ENCODE results near the gene ZNF333. TPM values are rescaled to one million over a fixed set of nuclear protein-coding genes. Genes with fewer than 3 reads are reported as not detected.
A peak's percentile ranks its signal among the peaks of the same experiment; 100 is the strongest.

ZNF333 gene
- total RNA-seq, 1 experiment from 2014 or later = 19.2 TPM

- Histone ChIP-seq H3K9me3 (ENCODE audit: low read depth, low read length, poor library complexity, severe bottlenecking) (peaks cover 4% of the 10 kb centered on the region), H3K36me3 (ENCODE audit: insufficient read depth, low read length, poor library complexity, severe bottlenecking) (no peaks in the 10 kb centered on the region), H3K4me3 (ENCODE audit: low read depth, low read length, poor library complexity, severe bottlenecking) (no peak overlapping the region), H3K4me1 (ENCODE audit: insufficient read depth, low read length, poor library complexity, severe bottlenecking) (no peaks in the 10 kb centered on the region), H3K27ac (ENCODE audit: low read depth, low read length, poor library complexity, severe bottlenecking) (no peak overlapping the region), H3K27me3 (replicated peaks; ENCODE audit: insufficient read depth, low read depth, low read length, poor library complexity) (no peaks in the 10 kb centered on the region)
- intact Hi-C loops (cut with micrococcal nuclease; ENCODE audit: unreplicated experiment) = no loop called here
- POLR2A ChIA-PET (ENCODE audit: low non-redundant PET) = no interaction called here
- no TSS peak for BruUV-seq (replicated peaks)
- TF ChIP-seq EZH2 (IDR thresholded peaks at IDR 0.05; ENCODE audit: borderline replicate concordance, low read depth, low read length, poor library complexity, severe bottlenecking) (no peak), CTCF (conservative IDR thresholded peaks at IDR 0.05; ENCODE audit: low read depth, low read length) (no peak)
- CTCF ChIA-PET = no interaction called here
- DNase-seq (ENCODE audit: low spot score) = peak; percentile 53
Observed at GRCh38 chr19:14731200-14731599, 41.4 kb downstream of the ZNF333 start.

- H3K27ac ChIP-seq (ENCODE audit: low read depth, low read length, poor library complexity, severe bottlenecking) = no peak overlapping the region
- no peak for DNase-seq (ENCODE audit: low spot score)
- intact Hi-C loops (cut with micrococcal nuclease; ENCODE audit: unreplicated experiment) = no loop called here
- H3K36me3 ChIP-seq (ENCODE audit: insufficient read depth, low read length, poor library complexity, severe bottlenecking) = no peaks in the 10 kb centered on the region
- no peaks in the 10 kb centered on the region for H3K27me3 ChIP-seq (replicated peaks; ENCODE audit: insufficient read depth, low read depth, low read length, poor library complexity)
- peaks cover 4% of the 10 kb centered on the region for H3K9me3 ChIP-seq (ENCODE audit: low read depth, low read length, poor library complexity, severe bottlenecking)
- CTCF ChIA-PET = no interaction called here
- H3K4me3 ChIP-seq (ENCODE audit: low read depth, low read length, poor library complexity, severe bottlenecking) = no peak overlapping the region
- TF ChIP-seq CTCF (conservative IDR thresholded peaks at IDR 0.05; ENCODE audit: low read depth, low read length) = no peak
- no peaks in the 10 kb centered on the region for H3K4me1 ChIP-seq (ENCODE audit: insufficient read depth, low read length, poor library complexity, severe bottlenecking)
- POLR2A ChIA-PET (ENCODE audit: low non-redundant PET) = no interaction called here
- no TSS peak for BruUV-seq (replicated peaks)
Observed at GRCh38 chr19:14732510-14732909, 42.7 kb downstream of the ZNF333 start.

GRCh38 chr19:14733574-14733973 lies 43.7 kb downstream of the ZNF333 start:
- intact Hi-C loops (cut with micrococcal nuclease; ENCODE audit: unreplicated experiment) = no loop called here
- no peaks in the 10 kb centered on the region for H3K27me3 ChIP-seq (replicated peaks; ENCODE audit: insufficient read depth, low read depth, low read length, poor library complexity)
- ChIA-PET CTCF (no interaction called here), POLR2A (ENCODE audit: low non-redundant PET) (no interaction called here)
- no peak overlapping the region for H3K4me3 ChIP-seq (ENCODE audit: low read depth, low read length, poor library complexity, severe bottlenecking)
- no peak for DNase-seq (ENCODE audit: low spot score)
- peaks cover 4% of the 10 kb centered on the region for H3K9me3 ChIP-seq (ENCODE audit: low read depth, low read length, poor library complexity, severe bottlenecking)
- no peak overlapping the region for H3K27ac ChIP-seq (ENCODE audit: low read depth, low read length, poor library complexity, severe bottlenecking)
- H3K36me3 ChIP-seq (ENCODE audit: insufficient read depth, low read length, poor library complexity, severe bottlenecking) = no peaks in the 10 kb centered on the region
- no TSS peak for BruUV-seq (replicated peaks)
- TF ChIP-seq CTCF (conservative IDR thresholded peaks at IDR 0.05; ENCODE audit: low read depth, low read length) (no peak), EZH2 (IDR thresholded peaks at IDR 0.05; ENCODE audit: borderline replicate concordance, low read depth, low read length, poor library complexity, severe bottlenecking) (no peak)
- no peaks in the 10 kb centered on the region for H3K4me1 ChIP-seq (ENCODE audit: insufficient read depth, low read length, poor library complexity, severe bottlenecking)
